Stimulated activated CD4-positive, alpha-beta T cell treated with anti-CD3 and anti-CD28 coated beads, Interleukin-12 subunit alpha, Interleukin-12 subunit beta, amount 100 ng/mL, for 48 hours (primary cell): ENCODE results near the gene OR1L8.
"Not testable (repeated sequence)": the region's sequence is repeated elsewhere in the genome, so short reads cannot be mapped to it uniquely, and the experiment has no call there.

Experiments
- DNase-seq, 3 donors: peaks; one replicate each; pipeline ENCODE4 v3.0.0-alpha.2; 2020; ENCODE audit warnings: low read depth in 2 of 3, low spot score in 1 of 3

OR1L8 gene

GRCh38 chr9:122583284-122583683 is at the start of gene OR1L8:
TSS of gene OR1L8 (minus strand) at chr9:122583384. CDS start at chr9:122568477, 14,907 bp downstream.
- DNase-seq, result not testable (repeated sequence)

GRCh38 chr9:122619996-122620395 is 36.8 kb upstream of the OR1L8 start:
- DNase-seq, result no peak

GRCh38 chr9:122614362-122614761 is 31.2 kb upstream of the OR1L8 start, which contains the start of gene OR1Q1:
TSS of gene OR1Q1 (plus strand) at chr9:122614738. CDS start at chr9:122614738, 0 bp downstream.
- no peak for DNase-seq

GRCh38 chr9:122609804-122610203 is 26.6 kb upstream of the OR1L8 start:
- DNase-seq, result no peak

- DNase-seq, result no peak
Observed at GRCh38 chr9:122606587-122606986, 23.4 kb upstream of the OR1L8 start.

GRCh38 chr9:122605691-122606090 is 22.5 kb upstream of the OR1L8 start:
- no peak for DNase-seq

GRCh38 chr9:122580360-122580759 is 2.8 kb downstream of the OR1L8 start:
- no peak for DNase-seq

GRCh38 chr9:122579874-122580273 is 3.3 kb downstream of the OR1L8 start:
- DNase-seq, result no peak

GRCh38 chr9:122572456-122572855 is 10.7 kb downstream of the OR1L8 start:
- no peak for DNase-seq

- DNase-seq, result no peak
Observed at GRCh38 chr9:122567901-122568300, 15.3 kb downstream of the OR1L8 start.

- DNase-seq, result no peak
Observed at GRCh38 chr9:122562134-122562760, 20.9 kb downstream of the OR1L8 start.

GRCh38 chr9:122561446-122561845 is 21.7 kb downstream of the OR1L8 start:
- no peak for DNase-seq

- DNase-seq, result no peak
Observed at GRCh38 chr9:122552812-122553211, 30.4 kb downstream of the OR1L8 start, which contains the start of gene OR1N2. TSS of gene OR1N2 (plus strand) at chr9:122553112. CDS start at chr9:122553212, 100 bp downstream.

GRCh38 chr9:122551371-122551770 is 31.8 kb downstream of the OR1L8 start:
- DNase-seq, result no peak

GRCh38 chr9:122546196-122546595 is 37.0 kb downstream of the OR1L8 start:
- DNase-seq, result no peak

- DNase-seq, result no peak
Observed at GRCh38 chr9:122538757-122539156, 44.4 kb downstream of the OR1L8 start.

GRCh38 chr9:122537066-122537465 is 46.1 kb downstream of the OR1L8 start:
- not testable (repeated sequence) for DNase-seq

GRCh38 chr9:122536134-122536533 is 47.0 kb downstream of the OR1L8 start:
- no peak for DNase-seq

GRCh38 chr9:122531157-122531556 is 52.0 kb downstream of the OR1L8 start:
- DNase-seq, result not testable (repeated sequence)

- no peak for DNase-seq
Observed at GRCh38 chr9:122527193-122527592, 56.0 kb downstream of the OR1L8 start, which contains the start of gene OR1N1. TSS of gene OR1N1 (minus strand) at chr9:122527293. CDS start at chr9:122527293, 0 bp downstream.

- DNase-seq, result peak in 1 of 3 donors; percentile 0
Observed at GRCh38 chr9:122526602-122527001, 56.6 kb downstream of the OR1L8 start.

GRCh38 chr9:122519376-122519775 is 63.8 kb downstream of the OR1L8 start:
- no peak for DNase-seq

GRCh38 chr9:122518841-122519240 is 64.3 kb downstream of the OR1L8 start, which contains the start of gene OR1J4:
TSS of gene OR1J4 (plus strand) at chr9:122519141. CDS start at chr9:122519141, 0 bp downstream.
- no peak for DNase-seq
